Right ventricle myocardium superior (tissue), 1 donor: Measurements from ENCODE around the gene HEATR1. TPM values are rescaled to one million over a fixed set of nuclear protein-coding genes. Genes with fewer than 3 reads are reported as not detected.
A peak's percentile ranks its signal among the peaks of the same experiment; 100 is the strongest.
"Not testable (repeated sequence)": the region's sequence is repeated elsewhere in the genome, so short reads cannot be mapped to it uniquely, and the experiment has no call there.

Experiments
- ATAC-seq: fragments of 200-7000 bp; cut with Tn5 transposase; one replicate; pipeline ENCODE4 v1.9.1; 2020; ENCODE audit warnings: mild to moderate bottlenecking; ENCODE audit not compliant: poor library complexity
- DNase-seq: peaks from one replicate; pipeline ENCODE4 v3.0.0-alpha.2; 2020
- intact Hi-C: fragments of 100-400 bp; cut with DNase I; formaldehyde crosslinking; loops from one replicate; pipeline ENCODE4 v1.11.2; 2022
- total RNA-seq: library from RNA; stranded (reverse); fragmentation: NEBNext Ultra II Directional; extraction: Animal tissue kit (Norgen Biotek cat#: 25700); gene quantifications from one replicate; pipeline ENCODE4 v1.2.1, GENCODE V29; 2021
- donor health status: DM: no; HTN: yes; CAD: no; lungs with severe emphysema.

HEATR1 gene
- total RNA-seq, 1 donor from 2014 or later: 9.2 TPM

- DNase-seq (no peak), ATAC-seq (no peak)
- intact Hi-C loops: no loop called here
Measured at GRCh38 chr1:236520445-236521005, 83.8 kb downstream of the HEATR1 start.

GRCh38 chr1:236518322-236518721 lies 86.0 kb downstream of the HEATR1 start:
- DNase-seq (no peak), ATAC-seq (no peak)
- intact Hi-C loops: no loop called here

DNA sequence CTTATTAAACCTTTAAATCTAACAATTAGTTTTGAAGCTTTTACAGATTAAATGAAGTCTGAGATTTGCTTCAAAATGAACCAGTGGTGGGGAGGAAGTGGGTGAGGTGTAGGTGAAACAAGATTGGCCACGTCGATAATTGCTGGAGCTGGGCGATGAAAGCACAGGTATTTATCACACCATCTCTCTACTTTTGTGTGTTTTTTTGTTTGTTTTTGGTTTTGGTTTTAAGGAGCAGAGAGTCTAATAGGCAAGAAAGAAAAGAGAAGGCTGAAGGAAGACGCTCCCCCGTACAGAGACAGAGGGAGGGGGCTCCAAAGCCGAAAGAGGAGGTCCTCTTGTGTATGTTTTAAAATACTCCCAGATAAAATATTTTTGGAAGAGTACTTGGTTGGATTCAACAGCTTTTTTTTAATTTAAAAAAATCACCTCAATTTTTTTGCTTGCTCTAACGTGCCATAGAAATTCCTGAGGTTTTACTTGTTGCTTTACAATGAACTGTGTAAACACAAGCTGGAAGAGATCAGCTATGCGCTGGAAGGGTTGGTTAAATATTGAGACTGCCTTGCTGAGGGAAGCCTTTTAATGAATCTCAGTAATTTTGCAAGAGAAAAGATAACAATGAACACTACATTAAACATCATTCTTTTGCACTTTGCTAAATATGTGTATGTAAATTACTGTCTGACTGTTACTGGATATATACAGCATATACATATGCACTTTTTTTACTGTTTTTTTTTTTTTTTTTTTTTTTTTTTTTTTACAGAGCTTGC lies 87.2 kb downstream of the HEATR1 start:
- ATAC-seq: no peak
- no peak for DNase-seq
- intact Hi-C loops: no loop called here

GRCh38 chr1:236515443-236515958 lies 88.8 kb downstream of the HEATR1 start:
- intact Hi-C loops: no loop called here
- peak; percentile 32 for ATAC-seq
- DNase-seq: no peak

GRCh38 chr1:236514703-236515442 lies 89.4 kb downstream of the HEATR1 start:
- no peak for DNase-seq

GRCh38 chr1:236511735-236512418 lies 92.4 kb downstream of the HEATR1 start:
- DNase-seq: no peak
- no peak for ATAC-seq
- intact Hi-C loops: no loop called here

More at GRCh38 chr1:236514703-236515442, 89.4 kb downstream of the HEATR1 start:
- intact Hi-C loops: no loop called here
- ATAC-seq: no peak

- intact Hi-C loops: no loop called here
- no peak for ATAC-seq
- DNase-seq: no peak
Measured at GRCh38 chr1:236509647-236510401, 94.5 kb downstream of the HEATR1 start.

DNA sequence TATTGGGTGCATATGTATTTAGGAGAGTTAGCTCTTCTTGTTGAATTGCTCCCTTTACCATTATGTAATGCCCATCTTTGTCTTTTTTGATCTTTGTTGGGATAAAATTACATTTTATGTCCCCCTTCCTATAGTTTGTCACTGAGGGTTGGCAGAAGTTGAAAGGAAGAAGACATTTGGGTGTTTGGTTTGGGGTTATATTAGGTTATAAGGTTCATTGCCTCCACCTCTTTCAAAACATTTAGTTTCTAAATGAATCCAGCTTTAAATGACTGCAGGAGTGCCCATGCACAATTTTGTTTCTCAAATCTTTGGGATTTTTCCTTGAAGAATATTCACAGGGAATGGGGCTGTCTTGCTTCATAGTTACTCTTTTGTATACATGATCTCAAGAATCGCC lies 95.1 kb downstream of the HEATR1 start:
- DNase-seq: no peak
- no peak for ATAC-seq
- intact Hi-C loops: no loop called here

DNA sequence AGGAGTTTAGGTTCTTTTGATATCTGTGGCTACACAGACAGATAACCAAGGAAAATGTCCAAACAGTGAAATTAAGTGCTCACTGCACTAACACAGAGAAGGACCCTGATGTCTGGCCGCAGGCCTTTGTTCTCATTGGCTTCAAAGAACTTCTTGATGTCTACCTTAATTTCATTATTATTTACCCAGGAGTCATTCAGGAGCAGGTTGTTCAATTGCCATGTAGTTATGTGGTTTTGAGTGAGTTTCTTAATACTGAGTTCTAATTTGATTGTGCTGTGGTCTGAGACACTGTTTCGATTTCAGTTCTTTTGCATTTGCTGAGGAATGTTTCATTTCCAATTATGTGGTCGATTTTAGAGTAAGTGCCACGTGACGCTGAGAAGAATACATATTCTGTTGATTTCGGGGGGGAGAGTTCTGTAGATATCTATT lies 95.7 kb downstream of the HEATR1 start:
- ATAC-seq (no peak), DNase-seq (no peak)
- intact Hi-C loops: no loop called here

- intact Hi-C loops: no loop called here
- ATAC-seq (peak; percentile 92), DNase-seq (peak; percentile 50)
Measured at GRCh38 chr1:236507022-236507700, 97.2 kb downstream of the HEATR1 start.

DNA sequence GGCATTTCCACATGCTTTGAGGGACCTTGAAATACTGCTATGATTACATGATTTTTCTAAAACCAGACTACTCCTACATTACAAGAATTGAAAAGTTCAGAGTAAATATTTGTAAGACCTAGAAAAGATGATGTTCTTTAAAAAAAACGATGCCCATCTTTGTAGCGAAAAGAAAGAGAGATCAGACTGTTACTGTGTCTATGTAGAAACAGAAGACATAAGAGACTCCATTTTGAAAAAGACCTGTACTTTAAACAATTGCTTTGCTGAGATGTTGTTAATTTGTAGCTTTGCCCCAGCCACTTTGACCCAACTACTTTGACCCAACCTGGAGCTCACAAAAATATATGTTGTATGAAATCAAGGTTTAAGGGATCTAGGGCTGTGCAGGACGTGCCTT lies 100.0 kb downstream of the HEATR1 start:
- ATAC-seq, intact Hi-C loops, DNase-seq: not testable (repeated sequence)

DNA sequence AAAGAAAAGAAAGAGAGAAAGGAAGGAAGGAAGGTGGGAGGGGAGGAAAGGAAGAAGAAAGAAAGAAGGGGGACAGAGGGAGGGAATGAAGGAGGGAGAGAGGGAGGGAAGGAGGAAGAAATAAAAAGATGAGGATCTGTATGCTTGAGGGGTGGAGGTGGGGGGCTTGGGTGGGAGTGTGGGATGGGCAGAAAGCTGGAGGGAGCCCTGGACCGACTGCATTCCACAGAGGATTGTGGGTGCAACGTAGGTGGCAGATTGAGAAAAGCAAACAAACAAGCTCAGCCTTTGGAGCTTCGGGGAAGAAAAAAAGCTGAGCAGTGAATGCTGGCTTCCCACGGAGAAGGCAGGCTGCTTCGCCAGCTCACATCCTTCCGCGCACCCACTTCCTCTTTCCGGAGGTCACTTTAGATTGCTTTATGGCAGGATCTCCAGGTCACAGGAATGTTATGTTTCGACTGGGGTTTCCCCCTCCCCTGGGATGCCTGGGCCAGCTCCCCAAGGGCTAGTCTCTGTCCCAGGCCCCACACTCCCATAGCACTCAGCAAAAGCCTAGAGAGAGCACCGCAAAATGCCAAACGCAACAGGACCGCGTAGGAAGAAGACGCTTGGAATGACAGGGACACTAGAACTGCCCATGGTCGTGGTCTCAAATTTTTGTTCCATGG lies 101.2 kb downstream of the HEATR1 start:
- peak; percentile 68 for DNase-seq
- intact Hi-C loops: no loop called here
- ATAC-seq: peak; percentile 11

DNA sequence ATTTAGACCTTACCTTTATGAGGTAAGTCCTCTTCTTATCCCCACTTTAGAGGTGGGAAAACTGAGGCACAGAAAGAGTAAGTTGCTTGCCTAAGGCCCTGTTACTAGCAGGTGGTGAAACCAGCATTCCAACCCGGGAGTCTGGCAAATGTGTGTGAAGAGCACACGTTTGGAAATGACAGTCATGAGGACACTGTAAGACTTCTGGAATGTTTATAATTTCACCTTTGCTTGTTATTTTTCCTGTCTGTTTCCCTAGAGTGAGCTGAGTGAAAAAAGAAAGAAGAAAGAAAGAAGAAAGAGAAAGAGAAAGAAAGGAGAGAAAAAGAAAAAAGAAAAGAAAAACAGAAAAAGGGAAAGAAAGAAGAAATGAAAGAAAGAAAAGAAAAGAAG lies 101.7 kb downstream of the HEATR1 start:
- ATAC-seq (no peak), DNase-seq (no peak)
- intact Hi-C loops: no loop called here

DNA sequence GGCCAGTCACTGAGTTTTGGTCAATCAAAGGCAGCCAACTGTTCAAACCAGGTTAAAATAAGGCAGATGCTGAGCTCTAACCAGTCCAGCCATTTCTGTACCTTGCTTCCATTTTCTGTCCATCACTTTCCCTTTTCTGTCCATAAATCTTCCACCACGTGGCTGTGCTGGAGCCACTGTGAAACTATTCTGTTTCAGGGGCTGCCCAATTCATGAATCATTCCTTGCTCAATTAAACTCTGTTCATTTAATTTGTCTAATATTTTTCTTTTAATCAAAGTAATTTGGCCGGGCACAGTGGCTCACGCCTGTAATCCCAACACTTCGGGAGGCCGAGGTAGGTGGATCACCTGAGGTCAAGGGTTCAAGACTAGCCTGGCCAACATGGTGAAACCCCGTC lies 103.2 kb downstream of the HEATR1 start:
- intact Hi-C loops: no loop called here
- ATAC-seq (no peak), DNase-seq (no peak)
